HG02678 (cell line): ENCODE results near the gene CDK5RAP2.
"Not testable (repeated sequence)": the region's sequence is repeated elsewhere in the genome, so short reads cannot be mapped to it uniquely, and the experiment has no call there.

Experiments used
- ATAC-seq: cut with Tn5 transposase; IDR thresholded peaks from one replicate; pipeline ENCODE4 v1.9.1; 2021; ENCODE audit warnings: mild to moderate bottlenecking, moderate library complexity; ENCODE audit not compliant: unreplicated experiment

Gene CDK5RAP2

GRCh38 chr9:120474591-120475243 lies 105.2 kb downstream of the CDK5RAP2 start:
- no peak for ATAC-seq

- ATAC-seq, result no peak
These were observed 106.4 kb downstream of the CDK5RAP2 start for GRCh38 chr9:120473608-120474007.

GRCh38 chr9:120465685-120466407 lies 114.1 kb downstream of the CDK5RAP2 start:
- ATAC-seq, result no peak

- no peak for ATAC-seq
These were observed 115.0 kb downstream of the CDK5RAP2 start for GRCh38 chr9:120464887-120465421.

- ATAC-seq, result no peak
These were observed 115.6 kb downstream of the CDK5RAP2 start for GRCh38 chr9:120464176-120464886.

- no peak for ATAC-seq
These were observed 116.2 kb downstream of the CDK5RAP2 start for GRCh38 chr9:120463765-120464164.

- not testable (repeated sequence) for ATAC-seq
These were observed 118.3 kb downstream of the CDK5RAP2 start for GRCh38 chr9:120461677-120462076.

- ATAC-seq, result no peak
These were observed 123.7 kb downstream of the CDK5RAP2 start for GRCh38 chr9:120456218-120456617.

GRCh38 chr9:120454467-120454866 lies 125.5 kb downstream of the CDK5RAP2 start:
- ATAC-seq, result no peak

GRCh38 chr9:120453792-120454191 lies 126.2 kb downstream of the CDK5RAP2 start:
- no peak for ATAC-seq

- no peak for ATAC-seq
These were observed 127.3 kb downstream of the CDK5RAP2 start for GRCh38 chr9:120452631-120453030.

- ATAC-seq, result no peak
These were observed 129.1 kb downstream of the CDK5RAP2 start for GRCh38 chr9:120450916-120451315.

GRCh38 chr9:120449566-120449965 lies 130.4 kb downstream of the CDK5RAP2 start:
- no peak for ATAC-seq

- no peak for ATAC-seq
These were observed 131.9 kb downstream of the CDK5RAP2 start for GRCh38 chr9:120447959-120448500.

- ATAC-seq, result no peak
These were observed 133.3 kb downstream of the CDK5RAP2 start for GRCh38 chr9:120446671-120447070.

- ATAC-seq, result no peak
These were observed 136.0 kb downstream of the CDK5RAP2 start for GRCh38 chr9:120443976-120444375.

GRCh38 chr9:120443489-120443888 lies 136.5 kb downstream of the CDK5RAP2 start:
- no peak for ATAC-seq

GRCh38 chr9:120442308-120442995 lies 137.5 kb downstream of the CDK5RAP2 start:
- ATAC-seq, result no peak

- no peak for ATAC-seq
These were observed 138.3 kb downstream of the CDK5RAP2 start for GRCh38 chr9:120441426-120442307.

- ATAC-seq, result no peak
These were observed 139.2 kb downstream of the CDK5RAP2 start for GRCh38 chr9:120440791-120441190.
